HCT116 (cell line): ENCODE measurements around the gene CYB561D1. TPM values are rescaled to one million over a fixed set of nuclear protein-coding genes. Genes with fewer than 3 reads are reported as not detected.

ENCODE experiments used
- ATAC-seq: fragments of 200-7000 bp; cut with Tn5 transposase; 2 replicates; pipeline ENCODE4 v1.9.1; 2020; ENCODE audit warnings: mild to moderate bottlenecking, moderate library complexity
- BruUV-seq: library from RNA; stranded (reverse); fragments of 400-500 nt; replicated peaks from 2 replicates; lab custom pipeline; 2021; lab: Mats Ljungman, UMichigan
- CTCF ChIA-PET: fragments of 300-600 bp; sonication (Branson Sonifier 250); formaldehyde crosslinking; loops from one replicate; lab custom pipeline; 2021; ENCODE audit warnings: antibody characterized with exemption; lab: Charles Lee
- POLR2A ChIA-PET: fragments of 300-600, 350-600 bp; sonication (Branson Sonifier 250); formaldehyde crosslinking; loops from one replicate; lab custom pipeline; 2021; ENCODE audit warnings: antibody characterized with exemption; lab: Charles Lee
- RAD21 ChIA-PET, 2 experiments: fragments of 300-600 bp; sonication (Branson Sonifier 250); formaldehyde crosslinking; loops; one replicate each; lab custom pipeline; 2023; ENCODE audit warnings: low total read pairs in 2 of 2; ENCODE audit not compliant: uncharacterized antibody in 2 of 2, unreplicated experiment in 2 of 2, low non-redundant PET in 1 of 2; lab: Charles Lee
- DNase-seq: peaks from one replicate; pipeline ENCODE4 v3.0.0-alpha.2; 2010; ENCODE audit warnings: low read depth, low spot score
- H2AFZ ChIP-seq: fragments of 200-600 bp; shearing (Covaris generic), sonication (generic); 2 replicates; pipeline ENCODE4 v1.6.1; 2017; ENCODE audit warnings: low read depth, mixed run types, mixed read lengths, antibody characterized with exemption, low read length; ENCODE audit not compliant: poor library complexity, severe bottlenecking
- H3K27ac ChIP-seq: 2 replicates; pipeline ENCODE4 v1.5.1; 2012; ENCODE audit warnings: low read depth, low read length
- H3K27me3 ChIP-seq: fragments of 200-600 bp; sonication (generic); 2 replicates; pipeline ENCODE4 v1.6.1; 2016; ENCODE audit warnings: mixed run types, low read length, mixed read lengths; ENCODE audit not compliant: insufficient read depth
- H3K36me3 ChIP-seq, 2 experiments: fragments of 200-500 bp in 1 of 2; fragments of 200-600 bp in 1 of 2; sonication (Bioruptor generic) in 1 of 2; sonication (generic) in 1 of 2; 2 replicates each; pipeline versions ENCODE4 v1.5.1 to v1.6.1; 2014 to 2016; ENCODE audit warnings: low read length in 2 of 2, inconsistent platforms in 1 of 2, mixed read lengths in 1 of 2, mixed run types in 1 of 2; ENCODE audit not compliant: insufficient read depth in 2 of 2, control insufficient read depth in 1 of 2
- H3K4me1 ChIP-seq, 2 experiments: fragments of 200-600 bp in 1 of 2; sonication (generic) in 1 of 2; 2 replicates each; pipeline versions ENCODE4 v1.5.1 to v1.6.1; 2012 to 2017; ENCODE audit warnings: low read length in 2 of 2, inconsistent platforms in 1 of 2, mild to moderate bottlenecking in 1 of 2, mixed read lengths in 1 of 2, mixed run types in 1 of 2, moderate library complexity in 1 of 2; ENCODE audit not compliant: insufficient read depth in 2 of 2, control insufficient read depth in 1 of 2
- H3K4me2 ChIP-seq: fragments of 200-600 bp; sonication (generic); 2 replicates; pipeline ENCODE4 v1.6.1; 2017; ENCODE audit warnings: mixed run types, low read length, mixed read lengths
- H3K4me3 ChIP-seq, 2 experiments: fragments of 200-600 bp in 1 of 2; sonication (generic) in 1 of 2; replicated peaks in 1 of 2; 2 replicates each; pipeline ENCODE4 v1.5.1; 2011 to 2016; ENCODE audit warnings: low read length in 2 of 2, control low read depth in 1 of 2, low read depth in 1 of 2, mild to moderate bottlenecking in 1 of 2, mixed read lengths in 1 of 2, mixed run types in 1 of 2
- H3K79me2 ChIP-seq: fragments of 200-600 bp; sonication (generic); 2 replicates; pipeline ENCODE4 v1.6.1; 2017; ENCODE audit warnings: mild to moderate bottlenecking, mixed run types, low read length, moderate library complexity, mixed read lengths; ENCODE audit not compliant: insufficient read depth
- H3K9ac ChIP-seq: fragments of 200-600 bp; sonication (generic); 2 replicates; pipeline ENCODE4 v1.6.1; 2016; ENCODE audit warnings: low read length, mixed read lengths
- H3K9me2 ChIP-seq: fragments of 200-600 bp; sonication (generic), shearing (Covaris generic); 2 replicates; pipeline ENCODE4 v1.6.1; 2017; ENCODE audit warnings: mixed run types, mild to moderate bottlenecking, moderate library complexity; ENCODE audit not compliant: insufficient read depth
- H3K9me3 ChIP-seq, 2 experiments: fragments of 200-500 bp in 1 of 2; fragments of 200-600 bp in 1 of 2; sonication (Bioruptor generic) in 1 of 2; sonication (generic) in 1 of 2; 2 replicates each; pipeline ENCODE4 v1.6.1; 2014 to 2017; ENCODE audit warnings: low read length in 2 of 2, mixed read lengths in 2 of 2, inconsistent platforms in 1 of 2, low read depth in 1 of 2, mild to moderate bottlenecking in 1 of 2, mixed run types in 1 of 2, moderate library complexity in 1 of 2; ENCODE audit not compliant: control insufficient read depth in 1 of 2, insufficient read depth in 1 of 2
- H4K20me1 ChIP-seq: fragments of 200-600 bp; sonication (generic), shearing (Covaris generic); 2 replicates; pipeline ENCODE4 v1.6.1; 2017; ENCODE audit warnings: mixed run types, mild to moderate bottlenecking, moderate library complexity; ENCODE audit not compliant: insufficient read depth
- CBX3 ChIP-seq: IDR thresholded peaks from 2 replicates; pipeline ENCODE4 v1.6.1; 2012; ENCODE audit warnings: low read depth
- CEBPB ChIP-seq: IDR thresholded peaks from 2 replicates; pipeline ENCODE4 v1.6.1; 2012; ENCODE audit warnings: low read depth
- EGR1 ChIP-seq: IDR thresholded peaks from 2 replicates; pipeline ENCODE4 v1.6.1; 2012; ENCODE audit warnings: low read depth
- EZH2 ChIP-seq: fragments of 200-600 bp; sonication (generic); IDR thresholded peaks from 2 replicates; pipeline ENCODE4 v1.6.1; 2017; ENCODE audit warnings: antibody characterized with exemption, mixed run types
- EZH2phosphoT487 ChIP-seq: fragments of 200-600 bp; IDR thresholded peaks from 2 replicates; pipeline ENCODE4 v1.6.1; 2018; ENCODE audit warnings: antibody characterized with exemption, borderline replicate concordance
- FOSL1 ChIP-seq: IDR thresholded peaks from 2 replicates; pipeline ENCODE4 v1.6.1; 2012; ENCODE audit warnings: low read depth
- JUND ChIP-seq: IDR thresholded peaks from 2 replicates; pipeline ENCODE4 v1.6.1; 2012
- POLR2A ChIP-seq: IDR thresholded peaks from 2 replicates; pipeline ENCODE4 v1.7.0; 2011; ENCODE audit warnings: borderline replicate concordance; ENCODE audit not compliant: insufficient read depth, insufficient read length; ENCODE audit errors: extremely low read depth
- POLR2AphosphoS5 ChIP-seq: IDR thresholded peaks from 2 replicates; pipeline ENCODE4 v1.6.1; 2011; ENCODE audit warnings: mild to moderate bottlenecking, low read depth, low read length, moderate library complexity
- RAD21 ChIP-seq: IDR thresholded peaks from 2 replicates; pipeline ENCODE4 v1.6.1; 2012; ENCODE audit warnings: low read depth, mild to moderate bottlenecking
- SIN3A ChIP-seq: IDR thresholded peaks from 2 replicates; pipeline ENCODE4 v1.6.1; 2012; ENCODE audit warnings: low read depth
- SP1 ChIP-seq: IDR thresholded peaks from 2 replicates; pipeline ENCODE4 v1.6.1; 2012; ENCODE audit warnings: low read depth
- YY1 ChIP-seq: IDR thresholded peaks from 2 replicates; pipeline ENCODE4 v1.6.1; 2011; ENCODE audit warnings: low read length, low read depth, moderate library complexity, mild to moderate bottlenecking; ENCODE audit not compliant: insufficient replicate concordance; ENCODE audit errors: extremely low read depth
- ZFX ChIP-seq: fragments of 450-650 bp; IDR thresholded peaks from 2 replicates; pipeline ENCODE4 v1.6.1; 2017
- ZNF274 ChIP-seq: fragments of 200-500 bp; sonication (Bioruptor generic); IDR thresholded peaks from 2 replicates; pipeline ENCODE4 v1.6.1; 2014; ENCODE audit warnings: mild to moderate bottlenecking, low read depth, low read length, inconsistent platforms
- intact Hi-C: fragments of 100-400 bp; cut with micrococcal nuclease; formaldehyde crosslinking; loops from 2 replicates; pipeline ENCODE4 v1.10.0; 2022
- total RNA-seq: library from RNA; stranded (reverse); gene quantifications from one replicate; pipeline ENCODE4 v1.2.1, GENCODE V29; 2021; ENCODE audit not compliant: unreplicated experiment
- TF ChIP-seq, protein P1 (sequence below): IDR thresholded peaks from 2 replicates; pipeline ENCODE4 v1.6.1; 2012
- TF ChIP-seq, protein P2 (sequence below): IDR thresholded peaks from 2 replicates; pipeline ENCODE4 v1.6.1; 2012
- TF ChIP-seq, protein P3 (sequence below): IDR thresholded peaks from 2 replicates; pipeline ENCODE4 v1.6.1; 2012; ENCODE audit warnings: low read depth
- TF ChIP-seq, protein P4 (sequence below), 3 experiments: fragments of 200-600 bp in 1 of 3; sonication (generic) in 1 of 3; IDR thresholded peaks in 2 of 3; conservative IDR thresholded peaks in 1 of 3; 2 replicates each; pipeline ENCODE4 v1.5.1; 2012 to 2017; ENCODE audit warnings: low read depth in 2 of 3, low read length in 2 of 3, antibody characterized with exemption in 1 of 3, borderline replicate concordance in 1 of 3, control low read depth in 1 of 3, mild to moderate bottlenecking in 1 of 3, mixed read lengths in 1 of 3, mixed run types in 1 of 3, moderate library complexity in 1 of 3; ENCODE audit not compliant: insufficient read depth in 1 of 3

Gene CYB561D1
- total RNA-seq, 1 experiment from 2014 or later, result 5.9 TPM

DNA sequence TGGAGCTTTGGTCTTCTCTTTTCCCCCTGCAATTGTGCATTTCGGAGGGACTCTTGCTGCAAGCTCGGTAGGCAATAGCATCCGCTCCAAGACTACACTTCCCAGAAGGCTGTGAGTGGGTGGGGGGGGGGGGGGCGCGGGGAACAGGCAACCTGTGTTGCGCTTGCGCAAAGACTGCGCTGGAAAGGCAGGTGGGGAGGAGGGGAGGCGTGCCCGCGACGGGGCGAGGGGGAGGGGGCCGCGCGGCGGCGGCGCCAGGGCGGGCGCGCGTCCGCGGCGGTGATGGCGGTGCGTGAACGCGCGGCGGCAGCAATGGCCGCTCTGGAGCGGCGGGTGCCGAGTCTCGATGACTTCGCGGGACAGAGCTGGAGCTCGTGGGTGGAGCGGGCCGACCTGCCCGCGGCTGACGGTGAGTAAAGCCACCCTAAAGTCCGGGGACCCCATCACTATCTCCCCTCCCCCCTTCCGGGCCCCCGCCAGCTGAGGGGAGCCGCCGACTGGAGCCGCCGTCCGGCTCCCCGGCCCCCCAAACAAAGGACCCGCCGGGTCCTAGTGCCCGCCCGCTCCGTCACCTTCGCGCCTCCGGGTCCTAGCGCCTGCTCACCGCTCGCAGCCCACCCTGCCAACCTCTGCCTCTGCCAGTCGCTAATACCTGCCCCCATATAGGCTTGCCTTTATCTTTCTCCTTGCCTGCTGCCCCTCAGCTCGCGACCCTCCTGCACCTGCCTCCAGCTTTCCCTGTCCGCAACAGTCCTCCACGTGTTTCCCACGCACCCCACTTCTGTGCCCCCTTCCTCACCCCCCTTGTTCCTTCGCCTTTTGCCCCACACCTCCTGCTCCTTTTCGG, 10.0 kb upstream of the CYB561D1 start, which contains the start of gene ATXN7L2:
TSS of gene ATXN7L2 (plus strand) at position 234 of the 847 bp plus-strand sequence. CDS start at position 283, 49 bp downstream.
- Histone ChIP-seq H3K27ac (peak within 1 kb of the TSS; percentile 77), H2AFZ (peak within 1 kb of the TSS; percentile 82), H3K79me2 (0 out of 2 replicates have a peak, but pooled peaks cover 4% of the 10 kb centered on the region), H3K36me3 (no peaks in the 10 kb centered on the region), H3K9ac (peak within 1 kb of the TSS; percentile 75), H3K4me2 (peak within 1 kb of the TSS; percentile 98), H3K4me1 (peaks cover 8 to 21% of the 10 kb centered on the region in 2 experiments; a peak in 3 of 4 replicates), H3K27me3 (0 out of 2 replicates have a peak, but pooled peaks cover 6% of the 10 kb centered on the region), H4K20me1 (no peaks in the 10 kb centered on the region), H3K9me3 (no peaks in the 10 kb centered on the region), H3K4me3 (peak within 1 kb of the TSS; percentile 77 to 91), H3K9me2 (no peaks in the 10 kb centered on the region)
- CTCF ChIA-PET, result interaction anchor here (0.6 to 1.1 kb wide), 3 partner anchors 15 to 244 kb away, joined by 3 read pairs; no protein-coding TSS in a partner anchor
- ATAC-seq, result peak; percentile 88
- RAD21 ChIA-PET, result interaction anchor here in 1 of 2 experiments (1.0 kb wide), 1 partner anchor 85 kb away, joined by 4 read pairs; no protein-coding TSS in a partner anchor
- intact Hi-C loops, result loop anchor here (5.0 kb wide), 1 partner anchor 57 kb away; the partner anchor contains the start of gene PSMA5
- no TSS peak for BruUV-seq
- DNase-seq, result peak; percentile 77
- POLR2A ChIA-PET, result interaction anchor here (0.6 to 0.8 kb wide), 3 partner anchors 64 to 369 kb away, joined by 3 read pairs; partner anchors contain the start of gene GNAI3
- TF ChIP-seq, protein P1, sequence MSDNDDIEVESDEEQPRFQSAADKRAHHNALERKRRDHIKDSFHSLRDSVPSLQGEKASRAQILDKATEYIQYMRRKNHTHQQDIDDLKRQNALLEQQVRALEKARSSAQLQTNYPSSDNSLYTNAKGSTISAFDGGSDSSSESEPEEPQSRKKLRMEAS, result peak; percentile 85
- TF ChIP-seq RAD21, result no peak
- TF ChIP-seq, protein P2, sequence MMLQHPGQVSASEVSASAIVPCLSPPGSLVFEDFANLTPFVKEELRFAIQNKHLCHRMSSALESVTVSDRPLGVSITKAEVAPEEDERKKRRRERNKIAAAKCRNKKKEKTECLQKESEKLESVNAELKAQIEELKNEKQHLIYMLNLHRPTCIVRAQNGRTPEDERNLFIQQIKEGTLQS, result no peak
- peak; percentile 85 for TF ChIP-seq POLR2AphosphoS5
- TF ChIP-seq JUND, result no peak
- no peak for TF ChIP-seq CEBPB
- TF ChIP-seq SP1, result peak; percentile 94
- TF ChIP-seq, protein P3, sequence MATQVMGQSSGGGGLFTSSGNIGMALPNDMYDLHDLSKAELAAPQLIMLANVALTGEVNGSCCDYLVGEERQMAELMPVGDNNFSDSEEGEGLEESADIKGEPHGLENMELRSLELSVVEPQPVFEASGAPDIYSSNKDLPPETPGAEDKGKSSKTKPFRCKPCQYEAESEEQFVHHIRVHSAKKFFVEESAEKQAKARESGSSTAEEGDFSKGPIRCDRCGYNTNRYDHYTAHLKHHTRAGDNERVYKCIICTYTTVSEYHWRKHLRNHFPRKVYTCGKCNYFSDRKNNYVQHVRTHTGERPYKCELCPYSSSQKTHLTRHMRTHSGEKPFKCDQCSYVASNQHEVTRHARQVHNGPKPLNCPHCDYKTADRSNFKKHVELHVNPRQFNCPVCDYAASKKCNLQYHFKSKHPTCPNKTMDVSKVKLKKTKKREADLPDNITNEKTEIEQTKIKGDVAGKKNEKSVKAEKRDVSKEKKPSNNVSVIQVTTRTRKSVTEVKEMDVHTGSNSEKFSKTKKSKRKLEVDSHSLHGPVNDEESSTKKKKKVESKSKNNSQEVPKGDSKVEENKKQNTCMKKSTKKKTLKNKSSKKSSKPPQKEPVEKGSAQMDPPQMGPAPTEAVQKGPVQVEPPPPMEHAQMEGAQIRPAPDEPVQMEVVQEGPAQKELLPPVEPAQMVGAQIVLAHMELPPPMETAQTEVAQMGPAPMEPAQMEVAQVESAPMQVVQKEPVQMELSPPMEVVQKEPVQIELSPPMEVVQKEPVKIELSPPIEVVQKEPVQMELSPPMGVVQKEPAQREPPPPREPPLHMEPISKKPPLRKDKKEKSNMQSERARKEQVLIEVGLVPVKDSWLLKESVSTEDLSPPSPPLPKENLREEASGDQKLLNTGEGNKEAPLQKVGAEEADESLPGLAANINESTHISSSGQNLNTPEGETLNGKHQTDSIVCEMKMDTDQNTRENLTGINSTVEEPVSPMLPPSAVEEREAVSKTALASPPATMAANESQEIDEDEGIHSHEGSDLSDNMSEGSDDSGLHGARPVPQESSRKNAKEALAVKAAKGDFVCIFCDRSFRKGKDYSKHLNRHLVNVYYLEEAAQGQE, result no peak
- TF ChIP-seq YY1, result peak; percentile 86
- TF ChIP-seq POLR2A, result peak; percentile 21
- TF ChIP-seq SIN3A, result no peak
- TF ChIP-seq ZNF274, result no peak
- peak; percentile 100 for TF ChIP-seq FOSL1
- no peak; the same call in 1 of the 2 replicates for TF ChIP-seq EGR1
- TF ChIP-seq EZH2, result no peak
- TF ChIP-seq, protein P4, sequence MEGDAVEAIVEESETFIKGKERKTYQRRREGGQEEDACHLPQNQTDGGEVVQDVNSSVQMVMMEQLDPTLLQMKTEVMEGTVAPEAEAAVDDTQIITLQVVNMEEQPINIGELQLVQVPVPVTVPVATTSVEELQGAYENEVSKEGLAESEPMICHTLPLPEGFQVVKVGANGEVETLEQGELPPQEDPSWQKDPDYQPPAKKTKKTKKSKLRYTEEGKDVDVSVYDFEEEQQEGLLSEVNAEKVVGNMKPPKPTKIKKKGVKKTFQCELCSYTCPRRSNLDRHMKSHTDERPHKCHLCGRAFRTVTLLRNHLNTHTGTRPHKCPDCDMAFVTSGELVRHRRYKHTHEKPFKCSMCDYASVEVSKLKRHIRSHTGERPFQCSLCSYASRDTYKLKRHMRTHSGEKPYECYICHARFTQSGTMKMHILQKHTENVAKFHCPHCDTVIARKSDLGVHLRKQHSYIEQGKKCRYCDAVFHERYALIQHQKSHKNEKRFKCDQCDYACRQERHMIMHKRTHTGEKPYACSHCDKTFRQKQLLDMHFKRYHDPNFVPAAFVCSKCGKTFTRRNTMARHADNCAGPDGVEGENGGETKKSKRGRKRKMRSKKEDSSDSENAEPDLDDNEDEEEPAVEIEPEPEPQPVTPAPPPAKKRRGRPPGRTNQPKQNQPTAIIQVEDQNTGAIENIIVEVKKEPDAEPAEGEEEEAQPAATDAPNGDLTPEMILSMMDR (IDR thresholded peaks at IDR 0.05 in 2 of 3, conservative IDR thresholded peaks at IDR 0.05 in 1 of 3; ENCODE audit: borderline replicate concordance in 1 of 3, insufficient read depth in 1 of 3, low read depth in 2 of 3, low read length in 2 of 3), result no peak
- TF ChIP-seq ZFX, result 0 out of 2 replicates have a peak, but pooled peaks have one; percentile 16
- TF ChIP-seq CBX3, result peak; percentile 4; the same call in 1 of the 2 replicates
- no peak for TF ChIP-seq EZH2phosphoT487
